ENCODE results near the gene TAOK3.

Gene TAOK3

GRCh38 chr12:118127867-118128266 is 244.8 kb downstream of the TAOK3 start:
- no peak for DNase-seq

GRCh38 chr12:118126119-118126757 is 246.5 kb downstream of the TAOK3 start:
- no peak for DNase-seq

GRCh38 chr12:118125743-118126118 is 247.0 kb downstream of the TAOK3 start:
- DNase-seq: no peak

- no peak for DNase-seq
These were observed 248.3 kb downstream of the TAOK3 start for GRCh38 chr12:118124333-118124874.

- no peak for DNase-seq
These were observed 250.4 kb downstream of the TAOK3 start for GRCh38 chr12:118122264-118122663.

GRCh38 chr12:118120579-118121363 is 251.9 kb downstream of the TAOK3 start:
- DNase-seq: peak; percentile 51

- no peak for DNase-seq
These were observed 253.2 kb downstream of the TAOK3 start for GRCh38 chr12:118119449-118119879.

GRCh38 chr12:118109088-118109487 is 263.6 kb downstream of the TAOK3 start:
- DNase-seq: no peak

GRCh38 chr12:118107694-118108093 is 265.0 kb downstream of the TAOK3 start:
- no peak for DNase-seq

- DNase-seq: no peak
These were observed 265.7 kb downstream of the TAOK3 start for GRCh38 chr12:118107011-118107410.

- peak; percentile 65 for DNase-seq
These were observed 268.9 kb downstream of the TAOK3 start, which contains the start of gene VSIG10 for GRCh38 chr12:118103601-118104382. TSS of gene VSIG10 (minus strand) at chr12:118104011. CDS start at chr12:118103671, 340 bp downstream.

- DNase-seq: peak; percentile 55
These were observed 269.5 kb downstream of the TAOK3 start for GRCh38 chr12:118103201-118103600.

GRCh38 chr12:118102609-118103008 is 270.1 kb downstream of the TAOK3 start:
- DNase-seq: no peak

GRCh38 chr12:118102070-118102469 is 270.6 kb downstream of the TAOK3 start:
- DNase-seq: no peak

- DNase-seq: no peak
These were observed 271.7 kb downstream of the TAOK3 start for GRCh38 chr12:118101051-118101450.
